ENCODE results near the gene HNRNPLL.
"Not testable (repeated sequence)": the region's sequence is repeated elsewhere in the genome, so short reads cannot be mapped to it uniquely, and the experiment has no call there.

The HNRNPLL gene

DNA sequence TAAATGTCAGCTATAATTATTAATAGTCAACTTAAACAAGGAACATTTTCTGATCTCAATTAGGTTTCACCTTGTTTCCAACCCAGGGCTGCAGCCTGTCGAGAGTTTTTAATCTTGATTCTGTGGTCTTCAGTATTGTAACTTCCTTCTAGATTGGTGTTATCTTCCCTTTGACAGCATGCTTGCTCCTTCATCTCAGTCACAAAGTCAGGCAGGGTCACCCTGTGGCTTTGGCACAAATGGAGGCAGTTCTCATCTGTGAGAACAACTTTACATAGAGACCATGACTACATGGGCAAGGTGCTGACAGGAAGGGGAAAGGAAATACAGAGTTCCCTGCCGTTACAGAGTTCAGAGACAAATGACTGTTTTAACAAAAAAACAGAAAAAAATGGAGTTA lies 50.5 kb downstream of the HNRNPLL start:
- DNase-seq (ENCODE audit: low spot score), result no peak

DNA sequence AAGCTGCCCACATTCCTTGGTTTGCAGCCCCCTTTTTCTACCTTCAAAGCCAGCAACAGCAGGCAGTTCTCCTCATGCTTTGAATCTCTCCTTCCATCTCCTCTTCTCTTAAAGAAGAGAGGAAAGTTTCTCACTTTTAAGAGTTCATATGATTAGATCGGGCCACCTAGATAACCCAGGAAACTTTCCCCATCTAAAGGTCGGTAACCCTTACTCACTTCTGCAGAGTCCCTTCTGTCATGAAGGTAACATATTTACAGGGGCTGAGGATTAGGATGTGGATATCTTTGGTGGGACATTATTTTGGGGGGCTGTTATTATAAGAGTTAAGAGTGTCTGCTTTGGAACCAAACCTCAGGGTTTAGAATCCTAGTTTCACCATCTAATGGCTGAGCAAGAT lies 51.0 kb downstream of the HNRNPLL start:
- no peak for DNase-seq (ENCODE audit: low spot score)

DNA sequence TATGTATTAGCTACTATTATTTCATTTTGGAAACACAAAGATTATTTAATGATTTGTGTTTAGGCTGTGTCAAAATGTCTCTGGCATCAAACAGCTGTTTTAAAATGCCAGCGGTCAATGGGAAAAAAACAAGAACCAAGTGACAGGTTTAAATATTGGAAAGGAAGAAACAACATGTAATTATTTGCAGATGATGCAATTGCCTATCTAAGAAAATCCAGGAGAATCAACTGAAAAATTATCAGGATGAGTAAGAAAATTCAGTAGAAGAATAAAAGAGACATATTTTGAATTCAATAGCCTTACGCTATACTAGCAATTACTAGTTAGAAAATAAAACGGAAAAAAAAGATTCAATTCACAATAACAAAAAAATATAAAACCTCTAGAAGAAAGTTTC lies 51.6 kb downstream of the HNRNPLL start:
- no peak for DNase-seq (ENCODE audit: low spot score)

DNA sequence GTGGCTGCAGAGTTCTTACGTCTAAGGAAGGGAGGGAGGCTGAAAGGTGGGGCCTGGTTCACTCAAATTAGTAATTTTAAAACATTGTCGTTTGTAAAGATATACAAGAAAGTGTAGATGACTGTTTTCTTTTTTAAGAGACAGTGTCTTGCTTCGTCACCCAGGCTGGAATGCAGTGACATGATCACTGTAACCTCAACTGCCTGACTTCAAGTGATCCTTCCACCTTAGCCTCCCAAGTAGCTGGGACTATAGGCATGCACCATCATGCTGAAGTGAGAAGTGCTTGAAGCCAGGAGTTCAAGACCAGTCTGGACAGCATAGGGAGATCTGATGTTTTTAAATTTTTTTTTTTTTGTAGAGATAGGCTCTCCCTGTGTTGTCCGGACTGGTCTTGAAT lies 52.9 kb downstream of the HNRNPLL start:
- no peak for DNase-seq (ENCODE audit: low spot score)

DNA sequence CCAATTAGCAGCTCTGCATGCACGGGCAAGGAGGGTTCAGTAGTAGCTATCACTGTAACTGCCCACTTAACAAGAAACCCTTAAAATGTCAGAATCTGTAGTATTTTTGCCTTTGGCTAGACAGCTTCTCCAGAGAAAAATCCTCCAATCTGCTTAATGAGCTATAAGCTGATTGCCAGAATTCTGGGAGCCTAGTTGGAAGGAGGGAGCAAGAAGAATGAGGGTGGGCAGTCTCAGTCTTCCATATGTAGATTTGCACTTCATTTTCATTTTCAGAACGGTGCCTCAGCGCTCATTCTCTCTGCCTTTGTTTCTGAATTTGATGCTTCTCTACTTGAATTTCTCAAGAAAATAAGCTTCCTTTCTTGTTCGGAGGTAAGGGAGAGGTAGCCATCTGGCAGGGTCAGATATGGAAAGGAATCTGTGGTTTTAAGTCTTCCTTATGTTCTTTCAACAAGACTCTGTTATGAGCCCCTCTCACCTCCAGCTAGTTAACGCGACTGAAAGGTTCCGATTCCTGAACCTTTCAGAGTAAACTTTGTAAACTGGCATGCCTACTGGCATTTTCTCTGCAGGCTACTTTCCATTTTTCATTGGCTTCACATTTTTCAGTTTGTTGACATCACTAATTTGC lies 53.5 kb downstream of the HNRNPLL start:
- no peak for DNase-seq (ENCODE audit: low spot score)

DNA sequence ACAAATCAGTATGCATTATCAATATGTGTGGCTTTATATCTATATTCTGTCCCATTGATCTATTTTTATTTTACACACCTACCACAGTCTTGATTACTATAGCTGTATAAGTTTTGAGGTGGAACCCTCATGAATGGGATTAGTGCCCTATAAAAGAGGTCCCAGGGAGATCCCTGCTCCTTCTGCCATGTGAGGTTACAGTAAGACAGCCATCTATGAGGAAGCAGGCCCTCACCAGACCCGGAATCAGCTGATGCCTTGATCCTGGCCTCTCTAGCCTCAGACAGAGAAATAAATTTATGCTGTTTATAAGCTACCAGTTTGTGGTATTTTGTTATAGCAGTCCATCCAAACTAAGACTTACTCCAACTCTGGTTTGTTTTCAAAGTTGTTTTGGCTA lies 54.9 kb downstream of the HNRNPLL start:
- DNase-seq (ENCODE audit: low spot score), result no peak

DNA sequence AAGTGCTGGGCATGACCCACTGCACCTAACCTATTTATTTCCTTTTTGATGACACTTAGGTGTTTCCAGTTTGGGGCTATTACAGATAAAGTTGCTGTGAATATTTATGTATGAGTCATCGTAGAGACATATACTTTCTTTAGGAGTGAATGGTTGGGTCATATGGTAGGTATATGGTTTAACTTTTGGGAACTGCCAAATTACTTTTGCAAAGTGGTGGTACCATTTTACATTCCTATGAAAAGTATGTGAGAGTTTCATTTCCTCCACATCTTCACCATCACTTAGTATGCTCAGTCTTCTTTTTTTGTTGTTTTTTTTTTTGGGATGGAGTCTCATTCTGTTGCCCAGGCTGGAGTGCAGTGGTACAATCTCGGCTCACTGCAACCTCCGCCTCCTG lies 56.1 kb downstream of the HNRNPLL start:
- no peak for DNase-seq (ENCODE audit: low spot score)

DNA sequence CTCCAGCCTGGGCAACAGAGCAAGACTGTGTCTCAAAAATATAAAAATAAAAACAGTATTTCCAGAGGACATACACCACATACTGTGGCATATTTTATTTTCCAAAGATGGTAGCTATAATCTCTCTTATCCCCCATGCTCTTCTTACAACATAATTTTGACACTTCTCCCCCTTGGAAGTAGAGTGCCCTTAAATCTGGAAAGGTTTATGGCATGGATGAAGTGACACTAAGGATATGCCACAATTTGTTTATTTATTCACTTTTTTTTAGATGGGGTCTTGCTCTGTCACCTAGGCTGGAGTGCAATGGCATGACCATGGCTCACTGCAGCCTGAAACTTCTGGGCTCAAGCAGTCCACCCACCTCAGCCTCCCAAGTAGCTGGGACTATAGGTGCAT lies 56.7 kb downstream of the HNRNPLL start:
- no peak for DNase-seq (ENCODE audit: low spot score)

DNA sequence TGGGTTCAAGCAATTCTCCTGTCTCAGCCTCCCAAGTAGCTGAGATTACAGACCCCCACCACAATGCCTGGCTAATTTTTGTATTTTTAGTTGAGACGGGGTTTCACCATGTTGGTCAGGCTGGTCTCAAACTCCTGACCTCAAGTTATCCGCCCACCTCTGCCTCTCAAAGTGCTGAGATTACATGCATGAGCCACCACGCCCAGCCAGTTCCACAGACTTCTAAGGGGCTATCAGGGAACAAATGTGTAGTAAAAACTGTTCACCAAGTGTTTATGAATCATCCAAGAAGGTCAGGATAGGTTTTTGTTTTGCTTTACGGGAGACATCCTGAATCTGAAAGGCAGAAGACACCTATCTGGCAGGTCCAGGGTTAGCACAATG lies 60.5 kb downstream of the HNRNPLL start:
- not testable (repeated sequence) for DNase-seq (ENCODE audit: low spot score)

DNA sequence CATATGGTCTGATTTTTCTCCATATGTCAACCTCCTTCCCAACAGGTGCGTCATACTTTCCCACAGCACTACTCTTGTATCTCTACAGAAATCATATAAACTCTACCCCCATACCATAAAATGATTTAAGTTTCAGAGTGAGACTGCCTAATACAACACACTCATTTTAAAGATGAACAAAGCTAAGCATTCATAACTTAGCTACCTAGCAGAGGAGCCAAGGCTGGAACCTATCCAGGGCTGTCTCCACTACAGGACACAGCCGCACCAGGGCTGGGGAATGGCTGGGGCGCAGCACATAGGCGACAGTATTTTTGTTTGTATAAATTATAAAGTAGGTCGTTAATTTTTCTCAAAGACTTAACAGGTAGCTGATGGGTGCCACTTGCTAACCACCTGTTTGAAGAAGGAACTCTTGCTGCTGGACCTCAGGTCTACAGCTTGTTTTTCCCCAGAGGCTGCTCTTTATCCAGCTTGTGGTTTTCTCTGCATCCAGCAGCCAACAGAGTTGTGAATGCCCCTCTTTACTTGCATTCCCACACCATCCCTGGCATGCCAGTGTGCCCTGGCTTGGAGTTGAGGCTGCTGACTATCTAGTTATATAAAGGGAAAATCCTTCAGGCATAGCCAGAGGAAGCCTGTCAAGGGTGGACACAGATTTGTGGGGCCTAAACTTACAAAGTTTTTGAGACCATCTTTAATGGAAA lies 62.0 kb downstream of the HNRNPLL start:
- DNase-seq (ENCODE audit: low spot score), result no peak

DNA sequence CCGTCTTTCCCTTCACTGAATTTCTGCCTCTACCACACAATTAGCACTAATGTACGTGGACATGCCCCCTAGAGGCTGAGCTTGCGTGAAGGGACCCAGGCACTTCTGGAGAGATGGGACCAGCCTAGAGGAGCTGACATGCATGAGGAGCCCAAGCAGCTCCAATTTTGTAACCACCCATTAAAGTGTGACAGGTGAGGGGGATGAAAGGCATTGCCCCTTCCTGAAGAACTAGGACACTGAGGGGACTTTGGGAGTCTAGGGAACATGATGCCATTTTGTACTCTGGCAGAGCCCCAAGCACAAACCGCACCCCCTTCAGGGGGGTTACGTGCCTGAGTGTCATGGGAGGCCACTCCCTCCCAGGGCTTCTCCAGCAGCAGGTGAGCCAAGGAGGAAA lies 63.6 kb downstream of the HNRNPLL start:
- DNase-seq (ENCODE audit: low spot score), result no peak

DNA sequence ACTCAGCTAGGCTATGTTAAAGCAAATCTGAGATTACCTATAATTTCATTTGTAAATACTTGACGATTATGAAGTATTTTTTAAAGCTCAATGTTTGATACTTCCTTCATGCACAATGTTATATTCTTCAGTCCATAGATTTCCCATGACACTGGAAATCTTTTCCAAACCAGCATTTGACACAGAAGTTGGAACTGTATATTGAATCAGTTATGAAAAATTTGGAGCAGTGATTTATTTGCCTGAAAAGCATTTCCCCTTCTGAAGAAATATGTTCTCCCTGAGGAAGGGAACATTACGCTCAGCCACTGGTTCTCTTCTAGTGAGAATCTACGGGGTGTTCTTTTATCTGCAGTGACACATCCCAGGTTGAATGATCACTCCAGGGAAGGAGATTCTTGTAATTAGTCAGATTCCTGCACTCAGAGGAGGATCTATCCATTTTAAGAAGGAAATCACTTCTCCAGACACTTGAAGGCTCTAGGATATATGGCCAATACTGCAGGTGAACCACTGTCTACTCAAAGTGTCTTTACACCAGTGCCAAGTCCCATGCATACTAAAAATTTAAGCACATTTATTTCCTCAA lies 64.7 kb downstream of the HNRNPLL start:
- no peak for DNase-seq (ENCODE audit: low spot score)

DNA sequence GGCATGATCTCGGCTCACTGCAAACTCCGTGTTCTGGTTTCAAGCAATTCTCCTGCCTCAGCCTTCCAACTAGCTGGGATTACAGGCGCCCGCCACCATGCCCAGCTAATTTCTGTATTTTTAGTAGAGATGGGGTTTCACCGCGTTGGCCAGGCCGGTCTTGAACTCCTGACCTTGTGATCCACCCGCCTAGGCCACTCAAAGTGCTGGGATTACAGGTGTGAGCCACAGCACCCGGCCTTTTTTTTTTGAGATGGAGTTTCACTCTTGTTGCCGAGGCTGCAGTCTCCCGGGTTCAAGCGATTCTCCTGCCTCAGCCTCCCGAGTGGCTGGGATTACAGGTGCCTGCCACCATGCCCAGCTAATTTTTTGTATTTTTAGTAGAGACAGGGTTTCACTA lies 65.4 kb downstream of the HNRNPLL start:
- DNase-seq (ENCODE audit: low spot score), result not testable (repeated sequence)

DNA sequence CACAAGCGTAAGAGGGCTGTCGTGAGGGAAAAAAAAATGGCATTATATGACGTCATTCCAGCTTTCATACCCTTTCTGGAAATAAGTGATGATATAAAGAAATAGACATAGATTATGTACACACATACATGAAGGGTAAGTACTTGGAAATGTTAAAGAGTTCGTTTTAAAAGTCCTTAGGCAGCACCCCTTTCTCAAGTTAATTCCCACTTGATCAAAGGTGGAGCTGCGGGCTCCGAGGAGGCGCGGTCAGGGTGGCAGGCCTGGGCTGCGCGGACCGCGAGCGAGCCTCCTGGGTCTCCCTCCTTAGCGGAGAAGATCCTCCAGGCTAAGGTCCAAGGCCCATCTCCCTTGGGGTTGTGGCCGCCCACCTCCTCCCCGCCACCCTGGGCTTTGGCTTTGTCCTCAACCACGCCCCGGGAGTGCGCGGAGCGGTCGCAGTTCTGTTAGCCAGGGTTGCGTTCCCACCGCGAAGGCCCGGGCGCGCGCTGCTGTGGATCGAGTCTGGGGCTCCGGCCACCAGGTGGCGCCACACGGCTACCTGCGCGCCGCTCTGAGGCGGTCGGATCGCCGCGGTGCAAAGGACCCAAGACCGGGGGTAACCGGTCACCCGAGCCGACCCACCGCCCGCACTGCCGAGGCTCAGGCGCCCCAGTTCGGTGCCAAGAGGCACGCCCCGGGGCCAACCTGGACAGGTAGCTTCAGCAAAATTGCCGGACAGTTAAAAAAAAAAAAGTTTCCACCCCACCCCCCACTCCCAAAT lies 66.8 kb downstream of the HNRNPLL start:
- DNase-seq (ENCODE audit: low spot score), result peak; percentile 76

DNA sequence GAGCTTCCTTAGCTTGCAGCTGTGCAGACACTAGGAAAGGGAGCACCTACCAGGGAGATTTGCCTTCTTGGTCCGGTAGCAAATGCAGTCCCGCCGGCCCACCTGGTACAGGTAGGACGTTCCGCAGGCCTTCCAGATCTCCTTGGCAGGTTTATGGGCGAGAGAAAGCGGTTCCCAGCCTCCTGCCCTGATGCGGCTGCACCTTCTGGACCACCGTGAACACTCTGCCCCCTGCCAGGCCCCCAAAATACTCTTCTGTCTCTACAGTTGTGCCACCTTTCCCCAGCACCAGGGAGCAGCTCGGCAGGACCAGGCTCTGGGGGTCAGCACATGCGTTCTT lies 67.4 kb downstream of the HNRNPLL start:
- no peak for DNase-seq (ENCODE audit: low spot score)

DNA sequence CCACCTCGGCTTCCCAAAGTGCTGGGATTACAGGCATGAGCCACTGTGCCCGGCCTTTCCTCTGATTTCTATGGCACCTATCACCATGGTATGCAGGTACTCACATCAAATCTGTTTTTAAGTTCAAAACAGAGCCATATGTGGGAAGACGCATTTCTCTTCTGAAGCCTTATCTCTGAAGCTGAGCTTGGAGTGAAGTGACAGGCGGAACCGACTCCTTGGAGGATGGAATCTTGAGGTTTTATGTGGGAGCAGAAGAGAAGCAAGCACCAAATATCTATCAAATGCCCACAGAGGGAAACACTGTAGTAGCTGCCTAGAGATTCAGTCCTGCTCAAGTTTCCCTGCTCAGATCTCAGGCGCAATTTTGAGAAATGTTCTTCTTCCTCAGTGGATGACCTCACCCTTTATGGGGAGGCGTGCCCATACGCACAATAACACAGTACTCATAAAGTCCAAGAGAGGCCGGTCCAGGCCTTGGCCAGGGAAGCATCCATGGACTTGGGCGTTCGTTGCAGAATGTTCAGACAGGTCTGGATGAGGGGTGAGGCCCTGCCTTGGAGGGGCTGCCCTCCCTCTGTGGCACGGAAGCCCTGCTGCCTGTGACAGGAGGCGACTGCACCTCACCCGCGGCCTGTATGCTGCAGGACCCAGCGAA lies 67.9 kb downstream of the HNRNPLL start:
- DNase-seq (ENCODE audit: low spot score), result no peak

DNA sequence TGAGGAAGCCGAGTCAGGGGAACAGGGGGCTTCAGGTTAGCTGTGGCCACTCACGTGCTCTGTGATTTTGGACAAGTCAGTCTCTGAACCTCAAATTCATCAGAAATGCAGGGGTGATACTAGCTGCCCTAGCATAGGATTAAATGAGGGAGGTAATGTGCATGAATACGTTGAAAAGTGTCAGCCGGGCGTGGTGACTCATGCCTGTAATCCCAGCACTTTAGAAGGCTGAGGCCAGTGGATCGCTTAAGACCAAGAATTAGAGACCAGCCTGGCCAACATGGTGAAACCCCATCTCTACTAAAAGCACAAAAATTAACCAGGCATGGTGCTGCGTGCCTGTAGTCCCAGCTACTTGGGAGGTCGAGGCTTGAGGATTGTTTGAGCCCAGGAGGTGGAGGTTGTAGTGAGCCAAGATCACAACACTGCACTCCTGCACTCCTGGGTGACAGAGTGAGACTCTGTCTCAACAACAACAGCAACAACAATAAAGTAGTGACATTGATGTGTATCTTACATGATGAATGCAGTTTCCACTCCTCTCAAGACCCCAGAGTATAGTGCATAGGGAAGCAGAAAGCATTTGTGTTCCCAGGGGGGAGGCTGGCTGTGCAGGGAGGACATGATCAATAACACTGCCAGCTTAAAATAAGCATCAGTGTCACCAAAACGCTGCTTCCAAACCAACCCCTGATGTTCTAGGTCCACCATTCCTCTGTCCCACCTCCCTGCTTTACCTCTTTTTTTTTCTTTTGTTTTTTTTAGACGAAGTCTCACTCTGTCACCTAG lies 68.8 kb downstream of the HNRNPLL start:
- DNase-seq (ENCODE audit: low spot score), result no peak

DNA sequence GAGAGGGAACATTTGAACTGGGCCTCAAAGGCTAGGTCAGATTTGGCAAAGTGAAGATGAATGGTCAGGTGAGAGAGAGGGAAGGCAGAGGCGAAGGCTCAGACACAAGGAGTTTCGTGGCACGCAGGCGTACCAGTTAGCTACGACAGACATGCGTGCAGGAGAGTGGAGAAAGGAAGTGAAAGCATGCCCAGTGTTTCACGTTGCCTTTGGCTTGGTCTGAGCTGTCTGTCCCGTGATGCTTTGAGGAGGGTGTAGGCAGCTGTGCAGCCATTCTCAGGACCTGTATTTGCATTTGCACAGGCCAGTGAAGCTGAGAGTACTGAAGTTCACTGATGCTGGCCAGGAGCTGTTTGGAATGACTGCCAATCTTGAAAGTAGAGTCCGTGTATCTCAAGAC lies 69.5 kb downstream of the HNRNPLL start:
- DNase-seq (ENCODE audit: low spot score), result peak; percentile 95

DNA sequence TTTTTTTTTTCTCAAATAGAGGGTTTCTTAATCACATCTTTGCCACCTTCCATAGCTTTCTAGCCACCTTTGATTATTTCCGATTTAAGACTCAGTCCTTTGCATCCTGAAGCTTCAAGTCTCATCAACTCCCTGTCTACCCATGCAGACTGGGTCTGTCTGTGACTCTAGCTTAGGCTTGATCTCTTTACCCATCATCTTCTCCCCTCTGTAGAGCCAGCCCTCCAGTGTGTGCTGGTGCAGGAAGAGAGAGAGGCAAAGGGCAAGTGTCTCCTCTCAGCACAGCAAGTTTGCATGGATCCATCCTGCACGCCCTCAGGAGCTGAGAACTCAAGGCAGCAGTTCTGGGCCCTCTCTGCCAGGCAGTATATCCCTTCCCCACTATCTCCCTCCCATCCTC lies 70.4 kb downstream of the HNRNPLL start:
- DNase-seq (ENCODE audit: low spot score), result no peak

DNA sequence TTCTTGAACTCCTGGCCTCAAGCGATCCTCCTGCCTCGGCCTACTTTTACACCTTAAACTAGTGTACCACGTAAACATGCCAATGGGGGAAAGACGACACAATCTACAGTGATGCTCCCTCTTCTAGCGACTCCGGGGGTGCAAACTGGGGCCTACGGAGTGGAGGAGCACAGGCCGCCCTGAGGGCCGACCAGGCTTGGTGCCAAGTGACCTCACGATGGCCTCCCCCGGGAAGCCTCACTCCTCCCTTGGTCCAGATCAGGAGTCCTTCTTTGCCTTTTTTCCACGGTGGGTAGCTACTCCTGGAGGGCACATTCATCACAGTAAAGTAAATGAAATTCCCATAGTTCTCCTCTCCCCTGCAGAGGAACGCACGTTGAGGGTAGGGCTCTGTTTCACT lies 73.5 kb downstream of the HNRNPLL start:
- DNase-seq (ENCODE audit: low spot score), result no peak

DNA sequence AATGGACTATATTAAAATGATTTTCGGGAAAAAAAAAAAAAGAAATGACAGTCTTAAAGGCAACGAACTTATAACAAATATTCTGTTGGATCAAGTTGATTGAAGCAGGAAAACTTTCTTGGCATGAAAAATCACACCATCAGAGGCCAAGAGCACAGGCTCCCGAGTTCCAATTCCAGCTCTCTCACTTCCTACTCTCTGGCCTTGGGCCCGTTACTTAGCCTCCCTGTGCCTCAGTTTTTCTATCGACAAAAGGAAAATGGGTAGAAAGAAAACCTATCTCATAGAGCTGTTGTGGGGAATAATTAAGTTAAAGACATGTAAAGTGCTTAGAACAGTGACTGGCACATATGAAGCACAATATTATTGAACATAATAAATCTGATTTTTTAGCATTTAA lies 74.2 kb downstream of the HNRNPLL start:
- no peak for DNase-seq (ENCODE audit: low spot score)

DNA sequence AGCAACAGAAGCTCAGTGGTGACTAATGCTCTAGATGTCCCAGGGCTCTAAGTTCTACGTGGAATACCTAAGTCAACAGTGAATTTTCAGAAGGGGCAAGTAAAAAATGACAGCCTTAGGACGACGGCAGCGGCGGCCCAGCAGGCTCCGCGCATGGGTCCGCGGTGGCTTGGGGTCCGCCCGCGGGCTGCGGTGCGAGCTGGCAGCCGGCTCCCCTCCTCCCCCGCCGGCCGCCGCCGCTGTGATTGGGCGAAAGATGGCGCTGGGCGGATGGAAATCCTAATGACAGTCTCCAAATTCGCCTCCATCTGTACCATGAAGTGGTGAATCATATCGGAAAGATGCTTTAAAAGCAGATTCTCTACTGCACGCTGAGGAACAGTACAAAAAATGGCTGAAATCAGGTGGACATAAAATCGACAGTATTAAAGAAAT lies 74.7 kb downstream of the HNRNPLL start:
- no peak for DNase-seq (ENCODE audit: low spot score)
